ENCODE results near the gene AP1B1.

DNA sequence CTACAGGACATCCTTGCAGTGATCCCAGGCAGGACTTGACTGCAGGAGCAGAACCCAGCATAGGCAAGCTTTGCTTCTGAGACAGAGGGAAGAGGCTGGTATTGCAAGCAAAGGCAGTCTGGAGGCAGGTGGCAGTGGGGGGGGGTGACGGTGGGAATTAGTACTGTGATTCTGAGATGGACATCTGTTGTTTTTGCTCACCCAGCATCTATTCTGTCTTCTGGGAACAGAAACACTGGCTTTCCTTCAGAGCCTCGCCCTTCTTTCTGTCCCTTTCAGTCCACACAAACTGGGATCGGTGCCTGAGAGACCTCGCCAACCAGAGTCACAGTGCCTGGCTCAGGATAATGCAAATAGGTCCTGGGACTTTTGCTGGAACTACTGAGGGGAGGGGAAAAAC, 41.7 kb downstream of the AP1B1 start:
- TF ChIP-seq, protein P1, sequence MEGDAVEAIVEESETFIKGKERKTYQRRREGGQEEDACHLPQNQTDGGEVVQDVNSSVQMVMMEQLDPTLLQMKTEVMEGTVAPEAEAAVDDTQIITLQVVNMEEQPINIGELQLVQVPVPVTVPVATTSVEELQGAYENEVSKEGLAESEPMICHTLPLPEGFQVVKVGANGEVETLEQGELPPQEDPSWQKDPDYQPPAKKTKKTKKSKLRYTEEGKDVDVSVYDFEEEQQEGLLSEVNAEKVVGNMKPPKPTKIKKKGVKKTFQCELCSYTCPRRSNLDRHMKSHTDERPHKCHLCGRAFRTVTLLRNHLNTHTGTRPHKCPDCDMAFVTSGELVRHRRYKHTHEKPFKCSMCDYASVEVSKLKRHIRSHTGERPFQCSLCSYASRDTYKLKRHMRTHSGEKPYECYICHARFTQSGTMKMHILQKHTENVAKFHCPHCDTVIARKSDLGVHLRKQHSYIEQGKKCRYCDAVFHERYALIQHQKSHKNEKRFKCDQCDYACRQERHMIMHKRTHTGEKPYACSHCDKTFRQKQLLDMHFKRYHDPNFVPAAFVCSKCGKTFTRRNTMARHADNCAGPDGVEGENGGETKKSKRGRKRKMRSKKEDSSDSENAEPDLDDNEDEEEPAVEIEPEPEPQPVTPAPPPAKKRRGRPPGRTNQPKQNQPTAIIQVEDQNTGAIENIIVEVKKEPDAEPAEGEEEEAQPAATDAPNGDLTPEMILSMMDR (conservative IDR thresholded peaks at IDR 0.05; ENCODE audit: low read depth, low read length): no peak
- no peak for TF ChIP-seq EZH2 (IDR thresholded peaks at IDR 0.05; ENCODE audit: borderline replicate concordance, low read depth, low read length, poor library complexity, severe bottlenecking)
